Upper lobe of left lung (tissue), 6 donors: ENCODE data around the gene DHRS7C. TPM values are rescaled to one million over a fixed set of nuclear protein-coding genes. Genes with fewer than 3 reads are reported as not detected.

Source experiments
- ATAC-seq, 2 donors: fragments of 200-7000 bp; cut with Tn5 transposase; one replicate each; pipeline ENCODE4 v1.9.1; 2022; ENCODE audit warnings: mild to moderate bottlenecking in 2 of 2, moderate library complexity in 2 of 2; ENCODE audit not compliant: low FRiP score in 2 of 2
- DNase-seq, 2 donors: peaks; one replicate each; pipeline ENCODE4 v3.0.0-alpha.2; 2019 to 2020
- H3K27ac ChIP-seq, 4 donors: fragments of 200-600 bp; sonication (generic); one replicate each; pipeline ENCODE4 v1.5.1; 2016 to 2019
- H3K27me3 ChIP-seq, 4 donors: fragments of 200-600 bp; sonication (generic); one replicate each; pipeline ENCODE4 v1.5.1; 2017 to 2019
- H3K36me3 ChIP-seq, 4 donors: fragments of 200-600 bp; sonication (generic); one replicate each; pipeline ENCODE4 v1.5.1; 2016 to 2019
- H3K4me1 ChIP-seq, 4 donors: fragments of 200-600 bp; sonication (generic); one replicate each; pipeline ENCODE4 v1.5.1; 2018 to 2019
- H3K4me3 ChIP-seq, 4 donors: fragments of 200-600 bp; sonication (generic); one replicate each; pipeline ENCODE4 v1.5.1; 2017 to 2019; ENCODE audit warnings: mild to moderate bottlenecking in 2 of 4, moderate library complexity in 1 of 4
- H3K9me3 ChIP-seq, 4 donors: fragments of 200-600 bp; sonication (generic); one replicate each; pipeline ENCODE4 v1.5.1; 2018 to 2019
- CTCF ChIP-seq, 6 experiments: fragments of 450-650 bp in 4 of 6; fragments of 200-600 bp in 2 of 6; sonication (generic) in 2 of 6; IDR thresholded peaks; one replicate each; pipeline ENCODE4 v1.5.1; 2016 to 2019; ENCODE audit warnings: antibody characterized with exemption in 6 of 6
- EP300 ChIP-seq, 4 donors: sonication (generic); formaldehyde crosslinking; IDR thresholded peaks; one replicate each; pipeline ENCODE4 v1.5.1; 2017; ENCODE audit warnings: antibody characterized with exemption in 4 of 4, control low read depth in 2 of 4
- POLR2A ChIP-seq, 4 donors: fragments of 450-650 bp; IDR thresholded peaks; one replicate each; pipeline ENCODE4 v1.5.1; 2016 to 2017; ENCODE audit warnings: antibody characterized with exemption in 4 of 4, mild to moderate bottlenecking in 2 of 4
- POLR2AphosphoS5 ChIP-seq, 2 donors: sonication (generic); formaldehyde crosslinking; IDR thresholded peaks; one replicate each; pipeline ENCODE4 v1.5.1; 2017; ENCODE audit warnings: antibody characterized with exemption in 2 of 2
- WGBS, 2 donors: methylation state at CpG; one replicate each; pipeline ENCODE4 v1.1.5; 2017 to 2018; 5-methylcytosine and 5-hydroxymethylcytosine counted together
- total RNA-seq, 6 donors: library from RNA; depleted of rRNA in 4 of 6; stranded (reverse); fragments of >200 nt in 4 of 6; gene quantifications; one replicate each; pipeline versions ENCODE4 v1.1.0 to v1.2.1, GENCODE V29; 2016 to 2021
- donor health status: DM: no; HTN: no; CAD: no; lungs with moderate emphysema.
- donor health status: DM: no; HTN: yes; CAD: no; lungs with severe emphysema.

Gene DHRS7C
- total RNA-seq, 6 donors from 2014 or later, result not detected

- DNase-seq (no peak), ATAC-seq (no peak)
- Histone ChIP-seq H3K9me3 (no peaks in the 10 kb centered on the region), H3K27ac (no peak overlapping the region), H3K27me3 (no peaks in the 10 kb centered on the region), H3K4me1 (no peaks in the 10 kb centered on the region), H3K36me3 (no peaks in the 10 kb centered on the region), H3K4me3 (no peak overlapping the region)
- TF ChIP-seq EP300 (IDR thresholded peaks at IDR 0.05) (no peak), POLR2A (IDR thresholded peaks at IDR 0.05) (no peak), POLR2AphosphoS5 (IDR thresholded peaks at IDR 0.05) (no peak), CTCF (IDR thresholded peaks at IDR 0.05) (peak in 5 of 6 experiments; percentile 13 to 64 (median 34))
- 37 to 59% methylated on average over 5 of the region's 5 CpGs for WGBS, 2 donors
Measured at GRCh38 chr17:9768381-9768934, 22.9 kb downstream of the DHRS7C start.

- no peaks in the 10 kb centered on the region for H3K27me3 ChIP-seq
- no peak for ATAC-seq
- 71 to 85% methylated on average over 6 to 7 of the region's 7 CpGs for WGBS, 2 donors
Measured at GRCh38 chr17:9767432-9767991, 23.9 kb downstream of the DHRS7C start.

GRCh38 chr17:9766970-9767369 lies 24.4 kb downstream of the DHRS7C start:
- Histone ChIP-seq H3K36me3 (no peaks in the 10 kb centered on the region), H3K27me3 (no peaks in the 10 kb centered on the region), H3K4me3 (no peak overlapping the region), H3K4me1 (no peaks in the 10 kb centered on the region), H3K27ac (no peak overlapping the region), H3K9me3 (no peaks in the 10 kb centered on the region)
- 58 to 71% methylated on average over 1 to 5 of the region's 5 CpGs for WGBS, 2 donors
- DNase-seq (no peak), ATAC-seq (no peak)
- no peak for TF ChIP-seq POLR2A (IDR thresholded peaks at IDR 0.05)
- TF ChIP-seq CTCF (IDR thresholded peaks at IDR 0.05), result no peak
- TF ChIP-seq EP300 (IDR thresholded peaks at IDR 0.05), result no peak
- TF ChIP-seq POLR2AphosphoS5 (IDR thresholded peaks at IDR 0.05), result no peak

More at GRCh38 chr17:9767432-9767991, 23.9 kb downstream of the DHRS7C start:
- TF ChIP-seq EP300 (IDR thresholded peaks at IDR 0.05) (no peak), POLR2AphosphoS5 (IDR thresholded peaks at IDR 0.05) (no peak), POLR2A (IDR thresholded peaks at IDR 0.05) (no peak), CTCF (IDR thresholded peaks at IDR 0.05) (no peak)
- no peaks in the 10 kb centered on the region for H3K9me3 ChIP-seq
- H3K4me1 ChIP-seq, result no peaks in the 10 kb centered on the region
- H3K27ac ChIP-seq, result no peak overlapping the region
- H3K4me3 ChIP-seq, result no peak overlapping the region
- H3K36me3 ChIP-seq, result no peaks in the 10 kb centered on the region
- DNase-seq, result no peak

GRCh38 chr17:9765322-9765721 lies 26.1 kb downstream of the DHRS7C start:
- 100% methylated on average over 1 of the region's 1 CpG for whole genome bisulfite sequencing, 2 donors
- Histone ChIP-seq H3K4me1 (no peaks in the 10 kb centered on the region), H3K4me3 (no peak overlapping the region), H3K27me3 (no peaks in the 10 kb centered on the region), H3K9me3 (no peaks in the 10 kb centered on the region), H3K36me3 (no peaks in the 10 kb centered on the region), H3K27ac (no peak overlapping the region)
- no peak for DNase-seq
- TF ChIP-seq POLR2AphosphoS5 (IDR thresholded peaks at IDR 0.05), result no peak
- no peak for TF ChIP-seq CTCF (IDR thresholded peaks at IDR 0.05)
- TF ChIP-seq POLR2A (IDR thresholded peaks at IDR 0.05), result no peak
- no peak for TF ChIP-seq EP300 (IDR thresholded peaks at IDR 0.05)
- no peak for ATAC-seq

GRCh38 chr17:9763643-9764042 lies 27.7 kb downstream of the DHRS7C start:
- Histone ChIP-seq H3K9me3 (no peaks in the 10 kb centered on the region), H3K27me3 (no peaks in the 10 kb centered on the region), H3K27ac (no peak overlapping the region), H3K36me3 (no peaks in the 10 kb centered on the region), H3K4me3 (no peak overlapping the region), H3K4me1 (no peaks in the 10 kb centered on the region)
- no peak for DNase-seq
- WGBS, 2 donors, result 21 to 27% methylated on average over 4 of the region's 4 CpGs
- ATAC-seq, result no peak
- no peak for TF ChIP-seq EP300 (IDR thresholded peaks at IDR 0.05)
- TF ChIP-seq CTCF (IDR thresholded peaks at IDR 0.05), result no peak
- no peak for TF ChIP-seq POLR2A (IDR thresholded peaks at IDR 0.05)
- TF ChIP-seq POLR2AphosphoS5 (IDR thresholded peaks at IDR 0.05), result no peak
